Measurements from ENCODE around the gene C1orf198.
A peak's percentile ranks its signal among the peaks of the same experiment; 100 is the strongest.

C1orf198 gene

GRCh38 chr1:230858236-230858820 is 10.0 kb downstream of the C1orf198 start:
- Mint-ChIP-seq H3K27ac (peak overlapping the region; percentile 73 to 83 (median 81)), H3K36me3 (ENCODE audit: low read depth) (peaks cover 58% of the 10 kb centered on the region), H3K9me3 (no peaks in the 10 kb centered on the region), H3K27me3 (ENCODE audit: low read depth) (no peaks in the 10 kb centered on the region), H3K4me1 (peaks cover 95% of the 10 kb centered on the region), H3K4me3 (peak overlapping the region in 1 of 3 experiments; percentile 13)
- TF ChIP-seq CTCF (IDR thresholded peaks at IDR 0.05; ENCODE audit: unreplicated experiment in 3 of 3): no peak

GRCh38 chr1:230857822-230858221 is 10.5 kb downstream of the C1orf198 start:
- peak overlapping the region; percentile 73 to 83 (median 81) for H3K27ac Mint-ChIP-seq
- no peak for TF ChIP-seq CTCF (IDR thresholded peaks at IDR 0.05; ENCODE audit: unreplicated experiment in 3 of 3)
- H3K36me3 Mint-ChIP-seq (ENCODE audit: low read depth): peaks cover 63% of the 10 kb centered on the region
- H3K9me3 Mint-ChIP-seq: peaks cover 2% of the 10 kb centered on the region
- no peaks in the 10 kb centered on the region for H3K27me3 Mint-ChIP-seq (ENCODE audit: low read depth)
- peaks cover 95% of the 10 kb centered on the region for H3K4me1 Mint-ChIP-seq
- H3K4me3 Mint-ChIP-seq: no peak overlapping the region

- peaks cover 93% of the 10 kb centered on the region for H3K4me1 Mint-ChIP-seq
- no peak overlapping the region for H3K4me3 Mint-ChIP-seq
- TF ChIP-seq CTCF (IDR thresholded peaks at IDR 0.05; ENCODE audit: unreplicated experiment in 3 of 3): no peak
- peaks cover 3% of the 10 kb centered on the region for H3K9me3 Mint-ChIP-seq
- H3K27me3 Mint-ChIP-seq (ENCODE audit: low read depth): no peaks in the 10 kb centered on the region
- H3K36me3 Mint-ChIP-seq (ENCODE audit: low read depth): peaks cover 63% of the 10 kb centered on the region
- H3K27ac Mint-ChIP-seq: peak overlapping the region; percentile 66 to 81 (median 73)
Measured at GRCh38 chr1:230857077-230857476, 11.2 kb downstream of the C1orf198 start.

GRCh38 chr1:230855886-230856285 is 12.4 kb downstream of the C1orf198 start:
- Mint-ChIP-seq H3K36me3 (ENCODE audit: low read depth) (peaks cover 63% of the 10 kb centered on the region), H3K4me1 (peaks cover 93% of the 10 kb centered on the region), H3K4me3 (no peak overlapping the region), H3K27me3 (ENCODE audit: low read depth) (no peaks in the 10 kb centered on the region), H3K9me3 (peaks cover 3% of the 10 kb centered on the region), H3K27ac (peak overlapping the region; percentile 55 to 80 (median 73))
- TF ChIP-seq CTCF (IDR thresholded peaks at IDR 0.05; ENCODE audit: unreplicated experiment in 3 of 3): no peak

- TF ChIP-seq CTCF (IDR thresholded peaks at IDR 0.05; ENCODE audit: unreplicated experiment in 3 of 3): no peak
- H3K27me3 Mint-ChIP-seq (ENCODE audit: low read depth): no peaks in the 10 kb centered on the region
- H3K36me3 Mint-ChIP-seq (ENCODE audit: low read depth): peaks cover 66% of the 10 kb centered on the region
- H3K4me3 Mint-ChIP-seq: no peak overlapping the region
- H3K27ac Mint-ChIP-seq: peak overlapping the region in 2 of 3 experiments; percentile 73 to 82
- H3K9me3 Mint-ChIP-seq: peaks cover 3% of the 10 kb centered on the region
- H3K4me1 Mint-ChIP-seq: peaks cover 98% of the 10 kb centered on the region
Measured at GRCh38 chr1:230854423-230854822, 13.9 kb downstream of the C1orf198 start.

GRCh38 chr1:230853731-230854130 is 14.6 kb downstream of the C1orf198 start:
- Mint-ChIP-seq H3K4me1 (peaks cover 98% of the 10 kb centered on the region), H3K9me3 (peaks cover 3% of the 10 kb centered on the region), H3K36me3 (ENCODE audit: low read depth) (peaks cover 71% of the 10 kb centered on the region), H3K27ac (peak overlapping the region; percentile 27 to 82 (median 73)), H3K27me3 (ENCODE audit: low read depth) (no peaks in the 10 kb centered on the region), H3K4me3 (peak overlapping the region in 1 of 3 experiments; percentile 53)
- no peak for TF ChIP-seq CTCF (IDR thresholded peaks at IDR 0.05; ENCODE audit: unreplicated experiment in 3 of 3)

Data from nephron (organoid).